ENCODE results near the gene ADARB2.

The ADARB2 gene

GRCh38 chr10:1516492-1517165, 220.7 kb downstream of the ADARB2 start:
- Histone ChIP-seq H3K36me3 (ENCODE audit: control insufficient read depth, low read length) (no peaks in the 10 kb centered on the region), H4K20me1 (ENCODE audit: control insufficient read depth, insufficient read depth, low read depth, low read length) (no peaks in the 10 kb centered on the region), H3F3A (ENCODE audit: control insufficient read depth, insufficient read depth) (no peaks in the 10 kb centered on the region), H3K4me2 (ENCODE audit: low read length) (no peak overlapping the region), H3K27ac (ENCODE audit: low read depth, low read length) (no peak overlapping the region), H3K79me2 (ENCODE audit: control insufficient read depth, low read length) (no peaks in the 10 kb centered on the region), H3K4me3 (ENCODE audit: low read length) (no peak overlapping the region), H3K9me2 (replicated peaks; ENCODE audit: control insufficient read depth, low read length) (no peaks in the 10 kb centered on the region), H3K27me3 (ENCODE audit: control insufficient read depth, low read length) (no peaks in the 10 kb centered on the region), H3K9me3 (ENCODE audit: control insufficient read depth, insufficient read depth, low read length) (peaks cover 4% of the 10 kb centered on the region; the same call in 1 of the 2 replicates), H3K4me1 (ENCODE audit: control insufficient read depth, low read length) (peaks cover 14% of the 10 kb centered on the region)
- TF ChIP-seq CTCF (IDR thresholded peaks at IDR 0.05; ENCODE audit: low read depth, low read length, poor library complexity, severe bottlenecking) (no peak), EZH2phosphoT487 (IDR thresholded peaks at IDR 0.05; ENCODE audit: borderline replicate concordance, low read length) (no peak)

GRCh38 chr10:1515780-1516491, 221.4 kb downstream of the ADARB2 start:
- no peaks in the 10 kb centered on the region for H3K79me2 ChIP-seq (ENCODE audit: control insufficient read depth, low read length)
- no peak overlapping the region for H3K4me2 ChIP-seq (ENCODE audit: low read length)
- H3K9me2 ChIP-seq (replicated peaks; ENCODE audit: control insufficient read depth, low read length), result no peaks in the 10 kb centered on the region
- no peak overlapping the region for H3K4me3 ChIP-seq (ENCODE audit: low read length)
- H3K9me3 ChIP-seq (ENCODE audit: control insufficient read depth, insufficient read depth, low read length), result peaks cover 4% of the 10 kb centered on the region; the same call in 1 of the 2 replicates
- H3K27ac ChIP-seq (ENCODE audit: low read depth, low read length), result no peak overlapping the region
- H3F3A ChIP-seq (ENCODE audit: control insufficient read depth, insufficient read depth), result no peaks in the 10 kb centered on the region
- H3K36me3 ChIP-seq (ENCODE audit: control insufficient read depth, low read length), result no peaks in the 10 kb centered on the region
- TF ChIP-seq CTCF (IDR thresholded peaks at IDR 0.05; ENCODE audit: low read depth, low read length, poor library complexity, severe bottlenecking) (no peak), EZH2phosphoT487 (IDR thresholded peaks at IDR 0.05; ENCODE audit: borderline replicate concordance, low read length) (no peak)
- H3K27me3 ChIP-seq (ENCODE audit: control insufficient read depth, low read length), result no peaks in the 10 kb centered on the region
- no peaks in the 10 kb centered on the region for H4K20me1 ChIP-seq (ENCODE audit: control insufficient read depth, insufficient read depth, low read depth, low read length)
- H3K4me1 ChIP-seq (ENCODE audit: control insufficient read depth, low read length), result peaks cover 9% of the 10 kb centered on the region

- Histone ChIP-seq H3K27ac (ENCODE audit: low read depth, low read length) (no peak overlapping the region), H4K20me1 (ENCODE audit: control insufficient read depth, insufficient read depth, low read depth, low read length) (no peaks in the 10 kb centered on the region), H3K4me1 (ENCODE audit: control insufficient read depth, low read length) (peaks cover 9% of the 10 kb centered on the region), H3K36me3 (ENCODE audit: control insufficient read depth, low read length) (no peaks in the 10 kb centered on the region), H3K4me3 (ENCODE audit: low read length) (no peak overlapping the region), H3K27me3 (ENCODE audit: control insufficient read depth, low read length) (no peaks in the 10 kb centered on the region), H3K79me2 (ENCODE audit: control insufficient read depth, low read length) (no peaks in the 10 kb centered on the region), H3K9me3 (ENCODE audit: control insufficient read depth, insufficient read depth, low read length) (peaks cover 4% of the 10 kb centered on the region; the same call in 1 of the 2 replicates), H3K9me2 (replicated peaks; ENCODE audit: control insufficient read depth, low read length) (no peaks in the 10 kb centered on the region), H3F3A (ENCODE audit: control insufficient read depth, insufficient read depth) (no peaks in the 10 kb centered on the region), H3K4me2 (ENCODE audit: low read length) (no peak overlapping the region)
- TF ChIP-seq CTCF (IDR thresholded peaks at IDR 0.05; ENCODE audit: low read depth, low read length, poor library complexity, severe bottlenecking), result no peak
- TF ChIP-seq EZH2phosphoT487 (IDR thresholded peaks at IDR 0.05; ENCODE audit: borderline replicate concordance, low read length), result no peak
These were observed 222.1 kb downstream of the ADARB2 start for GRCh38 chr10:1515121-1515779.

Measured in DOHH2 (cell line).